Stimulated activated memory B cell treated with anti-CD40 and anti-IgM and Interleukin-4, amounts not matched to agents 10 μg/mL and 1 μg/mL and 100 μg/mL, for 72 hours (primary cell): Measurements from ENCODE around the gene DNMT3A.

ENCODE experiments used
- ATAC-seq: fragments of 150-1000 bp; cut with Tn5 transposase; 2 replicates; pipeline ENCODE4 v1.10.0; 2021
- H3K27ac Mint-ChIP-seq: one replicate; pipeline ENCODE4 v1.8.0; 2022; ENCODE audit warnings: mild to moderate bottlenecking, mixed read lengths
- H3K27me3 Mint-ChIP-seq: one replicate; pipeline ENCODE4 v1.8.0; 2022; ENCODE audit warnings: mixed read lengths
- H3K36me3 Mint-ChIP-seq: one replicate; pipeline ENCODE4 v1.8.0; 2022; ENCODE audit warnings: mixed read lengths
- H3K4me1 Mint-ChIP-seq: one replicate; pipeline ENCODE4 v1.8.0; 2022; ENCODE audit warnings: mixed read lengths
- H3K4me3 Mint-ChIP-seq: one replicate; pipeline ENCODE4 v1.8.0; 2022; ENCODE audit warnings: mild to moderate bottlenecking, moderate library complexity, mixed read lengths
- H3K9me3 Mint-ChIP-seq: one replicate; pipeline ENCODE4 v1.8.0; 2022; ENCODE audit warnings: mixed read lengths

DNMT3A gene

DNA sequence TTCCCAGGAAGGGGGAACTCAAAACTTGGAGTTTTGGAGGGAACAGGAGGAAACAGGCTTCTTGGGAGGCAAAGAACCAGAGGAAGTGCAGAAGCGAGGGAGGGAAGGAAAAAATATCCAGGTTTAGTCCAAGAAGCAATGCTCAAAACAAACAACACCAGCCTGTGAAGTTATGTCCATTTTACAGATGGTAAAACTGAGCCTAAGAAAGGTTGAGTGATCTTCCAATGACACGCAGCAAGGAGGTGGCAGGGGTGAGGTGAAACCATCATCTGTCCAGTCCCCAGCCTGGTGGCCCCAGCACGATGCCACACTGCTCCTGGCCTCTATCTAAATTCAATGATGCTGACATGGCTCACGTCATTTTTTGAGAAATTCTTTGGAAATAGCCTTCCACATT, 10.8 kb downstream of the DNMT3A start:
- peaks cover 51% of the 10 kb centered on the region for H3K4me1 Mint-ChIP-seq
- no peak overlapping the region for H3K27ac Mint-ChIP-seq
- no peak overlapping the region for H3K4me3 Mint-ChIP-seq
- H3K36me3 Mint-ChIP-seq, result peaks cover 55% of the 10 kb centered on the region
- no peak for ATAC-seq
- H3K27me3 Mint-ChIP-seq, result no peaks in the 10 kb centered on the region
- peaks cover 10% of the 10 kb centered on the region for H3K9me3 Mint-ChIP-seq

DNA sequence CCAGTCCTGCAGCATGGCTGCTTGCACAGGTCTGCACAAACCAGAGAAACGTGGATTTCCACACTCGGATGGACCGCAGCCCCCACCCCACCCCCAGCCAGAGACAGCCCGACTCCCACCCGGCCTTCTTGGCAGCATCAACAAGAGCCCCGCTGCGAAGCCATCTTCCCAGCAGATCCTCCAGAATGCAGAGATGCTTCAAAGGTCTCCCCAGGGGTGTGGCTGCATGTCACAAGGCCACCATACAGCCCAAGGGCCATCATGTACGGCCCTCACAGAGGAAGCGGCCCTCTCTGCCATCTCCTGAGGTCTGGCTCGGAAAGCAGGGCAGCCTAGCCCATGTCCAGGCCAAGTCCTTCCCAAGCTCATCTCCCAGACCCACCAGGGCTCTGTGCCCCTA, 11.5 kb downstream of the DNMT3A start:
- peaks cover 61% of the 10 kb centered on the region for H3K36me3 Mint-ChIP-seq

DNA sequence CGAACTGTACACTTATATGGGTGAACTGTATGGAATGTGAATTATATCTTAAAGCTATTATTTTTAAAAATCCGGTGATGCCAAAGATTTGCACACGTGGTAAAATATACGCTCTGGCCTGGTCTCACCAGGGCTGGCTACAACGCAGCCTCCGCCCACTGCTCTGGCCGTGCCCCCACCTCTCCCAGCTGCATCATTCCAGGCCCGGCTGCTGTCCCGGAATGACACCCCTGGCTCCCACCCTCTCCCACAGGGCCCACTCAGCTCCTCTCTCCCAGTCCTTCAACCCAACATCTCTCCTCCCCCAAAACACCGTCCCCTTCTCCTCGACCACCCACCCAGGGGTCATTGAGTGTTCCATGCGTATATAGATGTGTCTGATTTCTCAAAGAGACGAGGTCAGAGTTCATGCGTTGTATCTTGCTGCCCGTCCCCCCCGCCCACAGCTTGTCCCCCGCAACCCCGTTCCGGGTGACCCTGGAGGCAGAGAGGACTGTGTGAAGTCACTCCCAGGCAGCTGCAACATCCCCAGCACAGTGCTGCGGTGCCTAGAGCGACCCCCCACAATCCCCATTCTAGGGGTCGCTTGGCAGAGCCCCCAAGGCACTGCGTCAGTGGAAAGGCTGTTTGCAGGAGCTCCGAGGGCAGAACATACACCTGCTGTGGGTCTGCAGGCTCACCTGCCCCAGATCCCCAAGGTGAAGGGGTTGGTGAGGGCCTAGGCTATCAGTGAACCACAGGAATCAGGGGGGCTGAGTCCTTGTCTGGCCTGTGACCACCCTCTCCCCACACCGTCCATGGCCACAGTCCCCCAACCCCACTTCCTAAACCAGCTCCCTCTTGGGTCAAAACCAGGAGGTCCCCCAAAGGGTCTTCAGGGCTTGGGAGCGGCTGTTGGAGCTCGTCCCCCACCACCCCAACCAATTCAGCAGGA, 13.3 kb downstream of the DNMT3A start:
- peaks cover 29% of the 10 kb centered on the region for H3K4me1 Mint-ChIP-seq
- H3K36me3 Mint-ChIP-seq, result peaks cover 61% of the 10 kb centered on the region
- no peaks in the 10 kb centered on the region for H3K27me3 Mint-ChIP-seq
- ATAC-seq, result no peak
- no peak overlapping the region for H3K4me3 Mint-ChIP-seq
- no peak overlapping the region for H3K27ac Mint-ChIP-seq
- peaks cover 13% of the 10 kb centered on the region for H3K9me3 Mint-ChIP-seq

More for the DNA sequence above, 11.5 kb downstream of the DNMT3A start:
- H3K27me3 Mint-ChIP-seq, result no peaks in the 10 kb centered on the region
- no peak overlapping the region for H3K27ac Mint-ChIP-seq
- ATAC-seq, result no peak
- peaks cover 13% of the 10 kb centered on the region for H3K9me3 Mint-ChIP-seq
- H3K4me1 Mint-ChIP-seq, result peaks cover 45% of the 10 kb centered on the region
- H3K4me3 Mint-ChIP-seq, result no peak overlapping the region

DNA sequence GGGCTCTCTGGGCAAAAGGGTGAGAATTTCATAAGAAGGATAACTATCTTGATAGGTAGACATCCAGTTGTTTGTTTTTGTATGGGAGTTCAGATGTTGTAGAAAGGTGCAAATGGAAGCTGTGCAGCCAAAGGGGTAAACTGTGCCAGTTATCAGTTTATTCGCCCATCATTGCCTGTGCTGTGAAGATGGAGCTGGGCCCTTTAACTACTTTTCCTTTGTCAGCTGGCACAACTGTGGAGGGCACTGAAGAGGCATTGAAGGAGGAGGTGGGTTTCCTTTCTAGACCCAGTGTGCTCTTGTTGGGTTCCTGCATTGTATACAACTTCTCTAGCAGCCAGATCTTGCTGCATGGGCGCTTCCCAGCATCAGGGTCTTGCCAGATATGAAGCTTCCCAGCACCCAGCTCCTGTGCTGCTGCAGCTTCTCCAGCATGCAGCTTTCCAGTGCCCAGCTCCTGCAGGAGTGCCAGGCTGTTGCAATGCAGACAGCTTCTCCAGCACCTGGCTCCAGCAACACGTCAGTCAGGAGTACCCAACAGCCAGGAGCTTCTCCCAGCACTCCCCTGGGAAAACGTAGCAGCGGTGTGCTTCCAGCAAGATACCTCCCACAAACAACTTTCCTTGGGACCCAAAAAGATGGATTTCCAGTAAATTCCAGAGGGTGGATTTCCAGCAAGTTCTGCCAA, 15.3 kb downstream of the DNMT3A start:
- no peak overlapping the region for H3K4me3 Mint-ChIP-seq
- H3K36me3 Mint-ChIP-seq, result peaks cover 56% of the 10 kb centered on the region
- peaks cover 24% of the 10 kb centered on the region for H3K4me1 Mint-ChIP-seq
- no peaks in the 10 kb centered on the region for H3K27me3 Mint-ChIP-seq
- H3K9me3 Mint-ChIP-seq, result peaks cover 13% of the 10 kb centered on the region
- no peak overlapping the region for H3K27ac Mint-ChIP-seq
- no peak for ATAC-seq

DNA sequence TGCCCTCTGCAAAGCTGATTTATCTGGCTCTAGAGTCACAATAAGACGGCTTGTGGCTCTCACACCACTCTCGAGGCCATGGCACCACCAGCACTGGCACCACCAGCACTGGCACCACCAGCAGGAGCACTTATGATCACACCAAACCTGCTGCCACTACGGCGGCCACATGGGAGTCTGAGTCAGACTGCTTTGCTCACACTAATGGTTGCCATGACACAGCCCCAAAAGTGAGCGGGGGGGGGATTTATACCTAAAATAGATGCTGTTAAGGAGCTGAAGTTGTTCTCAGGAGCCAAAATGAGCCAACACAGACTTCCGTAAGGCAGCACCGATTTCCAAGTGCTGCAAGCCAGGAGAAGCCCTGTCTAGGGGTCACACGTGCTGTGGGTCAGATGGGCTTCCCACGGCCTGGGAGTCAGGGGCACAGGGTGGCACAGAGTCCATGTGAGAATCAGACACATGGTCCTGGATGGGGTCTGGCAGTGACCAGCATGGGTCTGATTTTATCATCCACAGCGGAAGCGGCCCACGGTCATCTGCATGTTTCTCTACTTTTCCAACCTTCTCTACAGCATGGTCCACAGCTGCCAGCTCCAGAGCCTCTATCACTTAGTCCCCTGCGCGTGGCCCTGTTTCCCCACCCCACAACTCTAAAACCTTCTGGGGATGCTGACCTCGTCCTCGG, 16.7 kb downstream of the DNMT3A start:
- Mint-ChIP-seq H3K27ac (no peak overlapping the region), H3K4me1 (peaks cover 24% of the 10 kb centered on the region), H3K36me3 (peaks cover 51% of the 10 kb centered on the region), H3K27me3 (no peaks in the 10 kb centered on the region), H3K9me3 (peaks cover 13% of the 10 kb centered on the region), H3K4me3 (no peak overlapping the region)
- ATAC-seq, result no peak

DNA sequence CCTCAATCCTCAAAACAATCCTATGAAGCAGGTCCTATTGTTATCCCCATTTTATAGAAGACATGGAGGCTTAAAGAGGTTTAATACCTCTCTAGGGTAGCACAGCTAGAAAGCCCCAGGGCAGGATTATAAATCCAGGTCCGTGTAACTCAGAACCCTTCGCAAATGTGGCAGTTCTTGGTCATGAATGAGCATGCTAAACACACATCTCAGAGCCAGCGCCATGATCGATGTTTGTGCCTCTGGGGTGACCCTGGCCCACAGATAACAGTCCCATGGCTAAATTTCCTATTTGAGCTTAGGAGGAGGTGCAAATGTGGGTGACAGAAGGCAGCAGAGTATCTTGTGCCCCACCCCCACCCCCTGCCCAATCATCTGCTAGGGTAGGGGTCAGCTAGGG, 17.5 kb downstream of the DNMT3A start:
- Mint-ChIP-seq H3K36me3 (peaks cover 43% of the 10 kb centered on the region), H3K27me3 (no peaks in the 10 kb centered on the region), H3K9me3 (peaks cover 13% of the 10 kb centered on the region), H3K27ac (no peak overlapping the region), H3K4me1 (peaks cover 32% of the 10 kb centered on the region), H3K4me3 (no peak overlapping the region)
- no peak for ATAC-seq

GRCh38 chr2:25323610-25324189, 18.0 kb downstream of the DNMT3A start:
- Mint-ChIP-seq H3K4me3 (no peak overlapping the region), H3K27ac (no peak overlapping the region), H3K27me3 (no peaks in the 10 kb centered on the region), H3K4me1 (peaks cover 34% of the 10 kb centered on the region), H3K9me3 (peaks cover 13% of the 10 kb centered on the region), H3K36me3 (peaks cover 43% of the 10 kb centered on the region)
- ATAC-seq, result no peak

GRCh38 chr2:25323042-25323514, 18.6 kb downstream of the DNMT3A start:
- no peaks in the 10 kb centered on the region for H3K27me3 Mint-ChIP-seq
- H3K36me3 Mint-ChIP-seq, result peaks cover 38% of the 10 kb centered on the region
- H3K4me1 Mint-ChIP-seq, result peaks cover 34% of the 10 kb centered on the region
- no peak for ATAC-seq
- peaks cover 13% of the 10 kb centered on the region for H3K9me3 Mint-ChIP-seq
- no peak overlapping the region for H3K4me3 Mint-ChIP-seq
- no peak overlapping the region for H3K27ac Mint-ChIP-seq

DNA sequence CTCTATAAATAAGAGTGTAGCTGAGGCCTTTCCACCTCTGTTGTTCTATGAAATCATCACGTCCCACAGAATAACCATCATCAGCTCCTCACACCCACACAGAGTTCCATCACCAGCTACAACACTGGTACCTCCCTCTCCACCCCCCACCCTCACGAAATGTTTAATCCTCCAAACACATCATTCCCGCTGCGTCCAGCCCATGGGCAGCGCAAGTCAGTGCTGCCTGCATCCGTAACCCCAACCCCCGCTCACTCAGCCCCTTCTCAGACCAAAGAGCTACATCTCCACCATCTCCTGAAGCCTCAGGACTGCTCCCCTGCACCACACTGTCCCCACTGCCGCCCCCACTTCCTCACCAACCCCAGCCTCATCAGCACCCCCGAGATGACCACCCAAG, 19.4 kb downstream of the DNMT3A start:
- Mint-ChIP-seq H3K27me3 (no peaks in the 10 kb centered on the region), H3K4me3 (no peak overlapping the region), H3K4me1 (peaks cover 36% of the 10 kb centered on the region), H3K36me3 (peaks cover 34% of the 10 kb centered on the region), H3K27ac (no peak overlapping the region), H3K9me3 (peaks cover 7% of the 10 kb centered on the region)
- no peak for ATAC-seq

DNA sequence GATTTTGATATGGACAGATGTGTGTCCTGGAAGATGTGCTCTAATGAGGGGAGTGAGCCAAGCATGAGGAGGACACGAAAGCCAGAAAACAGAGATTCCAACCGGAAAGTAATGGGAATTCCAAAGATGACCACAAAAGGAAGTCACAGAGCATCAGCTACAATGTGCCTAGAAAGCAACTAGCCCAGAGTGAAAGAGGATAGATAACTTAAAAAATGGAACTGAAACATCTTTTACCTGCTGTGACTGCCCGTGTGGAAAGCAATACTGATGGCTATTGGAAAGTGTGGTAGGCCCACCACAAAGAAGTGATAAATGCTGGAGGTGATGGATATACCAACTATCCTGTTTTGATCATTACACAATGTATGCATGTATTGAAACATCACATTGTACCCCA, 21.6 kb downstream of the DNMT3A start:
- H3K27ac Mint-ChIP-seq, result no peak overlapping the region
- peaks cover 59% of the 10 kb centered on the region for H3K4me1 Mint-ChIP-seq
- ATAC-seq, result peak; percentile 85
- peaks cover 16% of the 10 kb centered on the region for H3K36me3 Mint-ChIP-seq
- no peaks in the 10 kb centered on the region for H3K9me3 Mint-ChIP-seq
- no peaks in the 10 kb centered on the region for H3K27me3 Mint-ChIP-seq
- no peak overlapping the region for H3K4me3 Mint-ChIP-seq

DNA sequence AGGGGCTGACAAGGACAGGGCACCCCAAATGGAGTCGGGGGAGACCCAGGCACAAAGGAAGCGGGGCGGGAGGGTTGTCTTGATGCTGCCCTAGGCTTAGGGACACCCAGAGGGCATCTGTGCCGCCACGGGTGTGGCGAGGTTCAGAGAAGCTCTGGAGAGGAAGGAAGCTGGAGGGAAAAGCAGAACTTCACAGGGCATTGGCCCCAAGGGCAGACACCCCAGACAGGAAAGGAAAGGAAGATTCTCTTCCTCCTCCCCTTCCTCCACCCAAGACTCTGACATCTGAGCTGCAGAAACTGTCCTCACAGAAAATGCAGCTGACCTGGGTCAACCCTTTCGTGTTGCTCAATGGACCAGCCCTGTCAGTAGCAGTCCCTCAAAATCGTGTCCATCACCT, 25.6 kb downstream of the DNMT3A start:
- Mint-ChIP-seq H3K4me1 (peaks cover 52% of the 10 kb centered on the region), H3K9me3 (no peaks in the 10 kb centered on the region), H3K4me3 (no peak overlapping the region), H3K36me3 (peaks cover 10% of the 10 kb centered on the region), H3K27me3 (no peaks in the 10 kb centered on the region), H3K27ac (no peak overlapping the region)
- ATAC-seq, result no peak

DNA sequence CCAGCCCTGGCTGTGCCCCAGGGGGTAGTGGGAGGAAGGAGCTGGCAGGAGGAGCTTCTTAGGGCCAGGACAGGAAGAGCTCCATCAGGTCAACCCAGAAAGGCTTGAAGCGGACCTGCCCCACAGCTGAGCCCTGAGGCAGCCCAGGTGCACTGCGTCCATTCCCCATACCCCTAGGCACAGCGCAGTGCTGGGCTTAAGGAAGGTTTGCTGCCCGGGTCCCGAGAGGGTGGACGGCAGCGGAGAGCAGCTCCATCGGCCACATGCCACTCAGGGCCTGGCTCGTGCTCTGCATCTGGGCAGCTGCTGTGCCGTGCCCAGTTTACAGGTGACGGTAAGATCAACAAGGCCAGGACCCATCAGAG, 26.4 kb downstream of the DNMT3A start:
- ATAC-seq, result no peak
- Mint-ChIP-seq H3K27me3 (no peaks in the 10 kb centered on the region), H3K4me3 (no peak overlapping the region), H3K36me3 (peaks cover 18% of the 10 kb centered on the region), H3K4me1 (peaks cover 54% of the 10 kb centered on the region), H3K27ac (no peak overlapping the region), H3K9me3 (no peaks in the 10 kb centered on the region)

DNA sequence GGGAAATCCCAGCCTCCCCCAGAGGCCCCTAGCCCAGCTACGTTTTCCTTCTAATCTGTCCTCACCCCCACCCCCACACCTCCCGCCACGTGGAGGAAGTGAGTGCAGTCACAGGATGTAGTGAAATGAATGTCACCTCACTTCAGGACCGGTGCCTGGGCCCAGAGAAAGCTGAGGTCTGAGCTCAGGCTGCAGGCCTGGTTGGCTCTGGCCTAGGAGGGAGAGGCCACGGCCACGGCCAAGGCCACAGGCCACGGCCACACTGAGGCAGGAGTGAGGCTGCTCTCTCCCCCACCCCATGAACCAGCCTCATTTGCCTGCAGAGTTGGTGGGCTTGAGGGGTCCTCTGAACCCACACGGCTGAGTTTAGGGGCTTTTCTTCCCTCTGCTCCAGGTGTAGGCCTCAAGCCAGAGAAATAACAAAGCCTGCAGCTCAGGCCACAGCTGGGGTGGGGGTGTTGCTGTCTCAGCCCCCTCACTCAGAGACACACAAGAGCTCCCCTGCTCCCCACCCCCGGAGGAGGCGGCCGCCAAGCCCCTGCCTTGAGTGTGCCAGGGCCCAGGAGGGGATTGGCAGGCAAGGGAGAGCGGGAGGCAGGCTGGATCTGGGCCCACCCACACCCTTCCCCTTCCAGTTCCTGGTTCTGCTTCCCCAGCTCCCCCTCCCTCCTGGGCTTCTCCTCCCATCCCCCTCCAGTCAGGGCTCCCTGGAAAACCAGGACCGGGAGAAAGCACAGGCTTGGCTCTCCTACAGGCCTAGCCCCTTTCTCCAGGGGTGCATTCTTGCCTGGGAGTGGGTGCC, 27.0 kb downstream of the DNMT3A start:
- Mint-ChIP-seq H3K36me3 (peaks cover 18% of the 10 kb centered on the region), H3K27ac (peak overlapping the region; percentile 67), H3K4me1 (peaks cover 50% of the 10 kb centered on the region), H3K9me3 (no peaks in the 10 kb centered on the region), H3K4me3 (no peak overlapping the region), H3K27me3 (no peaks in the 10 kb centered on the region)
- ATAC-seq, result peak; percentile 91

GRCh38 chr2:25313711-25314513, 27.8 kb downstream of the DNMT3A start:
- Mint-ChIP-seq H3K9me3 (no peaks in the 10 kb centered on the region), H3K4me1 (peaks cover 51% of the 10 kb centered on the region)

More at GRCh38 chr2:25313711-25314513, 27.8 kb downstream of the DNMT3A start:
- H3K4me3 Mint-ChIP-seq, result no peak overlapping the region
- ATAC-seq, result peak; percentile 34
- peaks cover 25% of the 10 kb centered on the region for H3K36me3 Mint-ChIP-seq
- H3K27ac Mint-ChIP-seq, result peak overlapping the region; percentile 67
- H3K27me3 Mint-ChIP-seq, result no peaks in the 10 kb centered on the region
